NCI-H524 treated with DMSO at 0.1 percent for 48 hours (cell line): ENCODE results near the gene TNFAIP3.

Experiments
- DNase-seq: peaks from one replicate; lab custom pipeline; 2025; lab: John Stamatoyannopoulos, UW

The TNFAIP3 gene

DNA sequence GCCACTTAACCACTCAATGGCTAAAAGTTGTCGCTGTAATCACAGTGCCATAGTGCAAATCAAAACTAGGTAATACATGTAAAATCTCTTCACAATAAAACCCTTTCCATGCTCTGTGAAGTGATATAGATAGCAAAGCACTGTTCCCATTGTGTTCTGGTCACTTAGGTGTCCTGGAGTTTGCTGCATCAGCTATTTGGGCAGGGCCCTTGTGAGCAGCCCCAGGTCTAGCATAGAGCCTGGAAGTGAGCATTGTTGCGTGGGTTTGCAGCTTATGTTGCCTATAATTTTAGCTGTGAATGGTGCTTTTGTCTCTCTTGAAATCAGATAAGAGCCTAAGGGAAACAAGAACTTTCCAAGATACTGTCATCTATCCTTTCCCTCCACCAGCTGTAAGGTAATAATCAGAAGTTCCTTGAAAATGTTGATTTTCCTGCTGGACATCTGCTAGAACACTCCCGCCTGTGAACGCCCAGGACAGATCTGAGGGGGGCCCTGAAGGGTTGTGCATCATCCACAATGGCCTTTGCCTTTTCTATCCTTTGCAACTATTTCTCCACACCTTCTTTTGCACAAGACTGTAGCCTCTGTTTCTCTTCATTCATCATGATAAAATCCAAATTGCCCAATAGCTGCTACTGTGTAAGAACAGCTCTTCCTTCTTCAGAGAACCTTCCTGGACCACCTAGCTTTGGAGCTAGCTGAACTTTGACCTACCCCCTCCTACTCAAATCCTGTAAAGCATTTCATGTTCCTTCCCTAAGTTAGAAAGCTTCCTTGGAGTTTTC, 57.0 kb downstream of the TNFAIP3 start:
- no peak for DNase-seq

DNA sequence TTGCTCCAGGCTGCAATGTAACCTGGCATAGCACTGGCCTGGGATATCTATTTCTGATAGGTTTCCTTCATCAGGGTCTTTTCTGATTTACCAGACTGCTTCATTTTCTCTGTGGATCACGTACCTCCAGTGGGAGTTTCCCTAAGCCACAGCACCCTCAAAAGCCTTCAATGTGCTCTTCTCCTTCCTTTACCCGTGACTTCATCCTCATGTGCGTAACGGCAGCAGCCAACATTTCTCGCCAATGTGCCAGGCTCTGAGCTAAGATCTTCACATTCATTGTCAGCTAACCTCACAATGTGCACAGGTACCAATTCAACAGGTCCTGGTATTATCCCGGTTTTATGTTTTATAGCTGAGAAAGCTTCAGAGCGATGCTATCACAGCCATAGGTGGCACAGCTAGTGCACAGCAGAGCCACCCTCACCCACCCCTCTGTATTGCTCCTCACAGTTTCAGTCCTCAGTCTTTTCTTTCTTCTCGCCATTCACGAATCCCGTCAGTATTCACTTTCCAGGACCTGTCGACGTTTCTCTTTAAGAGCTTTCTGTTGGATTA, 58.2 kb downstream of the TNFAIP3 start:
- no peak for DNase-seq

DNA sequence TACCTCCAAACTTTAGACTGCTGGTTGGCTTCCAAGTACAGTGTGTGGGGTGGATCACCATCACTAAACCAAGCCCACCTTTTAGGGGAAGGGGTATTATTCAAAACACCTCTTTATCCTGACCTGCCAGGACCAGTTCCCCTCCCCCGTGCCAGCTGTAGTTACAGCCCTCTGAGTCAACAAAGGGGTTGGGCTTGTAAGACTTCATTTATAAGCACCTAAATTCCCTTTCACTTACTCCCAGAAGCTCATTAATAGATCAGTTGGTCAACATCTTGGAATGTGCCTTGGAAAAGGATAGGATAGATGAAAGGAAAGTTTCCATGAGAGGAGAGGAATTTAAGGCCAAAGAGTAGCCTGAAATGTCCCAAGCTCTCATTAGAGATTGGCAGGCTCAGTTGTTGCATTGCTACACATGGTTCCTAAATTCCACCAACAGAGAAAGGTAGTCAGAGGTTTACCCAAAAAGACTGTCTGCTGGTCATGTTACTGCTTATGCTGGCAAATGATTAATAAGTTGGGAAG, 59.2 kb downstream of the TNFAIP3 start:
- DNase-seq = no peak

DNA sequence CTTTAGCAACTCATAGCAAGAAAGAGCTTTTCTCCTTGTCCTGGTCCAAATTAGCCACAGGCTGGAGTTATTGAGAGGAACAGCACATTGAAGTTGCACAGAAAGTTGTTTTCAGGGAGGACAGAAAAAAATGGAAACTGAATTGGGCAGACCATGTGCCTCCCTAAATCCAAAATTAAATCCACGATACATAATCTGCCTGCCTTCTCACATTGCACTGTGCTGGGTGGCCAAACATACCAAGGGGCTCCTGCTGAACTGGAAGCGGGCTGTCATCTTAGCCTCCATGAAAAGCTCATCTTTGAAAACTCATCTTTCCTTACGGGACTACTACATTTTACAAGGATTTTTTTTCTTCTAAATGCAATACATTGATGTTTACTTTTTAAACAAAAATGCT, 59.9 kb downstream of the TNFAIP3 start:
- no peak for DNase-seq

DNA sequence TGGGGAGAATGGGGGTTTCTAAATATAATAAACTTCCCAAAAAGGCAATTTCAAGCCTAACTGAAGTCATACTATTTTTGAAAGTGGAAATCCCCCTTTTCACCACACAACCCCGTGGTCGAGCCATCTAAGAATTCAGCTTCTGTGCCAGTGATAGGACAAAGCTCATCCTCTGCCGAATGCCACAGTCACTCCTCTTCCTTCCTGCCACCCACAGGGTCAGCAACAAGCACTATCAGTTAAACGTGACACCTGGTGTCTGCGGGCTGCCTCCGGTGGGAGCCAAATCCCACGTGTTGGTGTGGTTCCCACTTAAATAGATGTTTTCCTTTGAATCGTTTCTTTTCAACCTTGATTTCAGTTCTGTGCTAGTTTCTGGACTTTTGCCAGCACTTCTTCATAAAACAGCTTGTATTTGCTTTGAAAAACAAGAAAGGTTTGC, 60.7 kb downstream of the TNFAIP3 start:
- DNase-seq = no peak

DNA sequence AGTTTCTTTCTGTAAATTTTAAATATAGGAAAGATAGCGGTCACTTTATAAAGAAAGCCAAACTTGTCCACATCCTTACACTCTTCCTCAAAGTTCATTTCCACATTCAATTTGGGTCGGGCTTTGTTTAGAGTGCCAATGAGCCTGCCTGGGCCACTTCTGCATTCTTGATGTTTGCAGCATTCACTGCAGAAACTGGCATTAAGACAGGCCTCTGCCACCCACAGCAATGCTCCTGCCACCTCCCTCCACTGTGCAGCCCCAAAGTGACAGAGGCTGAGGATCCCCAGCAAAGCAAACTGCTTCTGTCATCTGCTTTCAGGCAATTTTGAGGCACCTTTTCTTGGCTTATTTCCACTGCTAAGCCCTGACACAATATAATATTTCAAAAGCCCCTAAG, 61.2 kb downstream of the TNFAIP3 start:
- DNase-seq = no peak

DNA sequence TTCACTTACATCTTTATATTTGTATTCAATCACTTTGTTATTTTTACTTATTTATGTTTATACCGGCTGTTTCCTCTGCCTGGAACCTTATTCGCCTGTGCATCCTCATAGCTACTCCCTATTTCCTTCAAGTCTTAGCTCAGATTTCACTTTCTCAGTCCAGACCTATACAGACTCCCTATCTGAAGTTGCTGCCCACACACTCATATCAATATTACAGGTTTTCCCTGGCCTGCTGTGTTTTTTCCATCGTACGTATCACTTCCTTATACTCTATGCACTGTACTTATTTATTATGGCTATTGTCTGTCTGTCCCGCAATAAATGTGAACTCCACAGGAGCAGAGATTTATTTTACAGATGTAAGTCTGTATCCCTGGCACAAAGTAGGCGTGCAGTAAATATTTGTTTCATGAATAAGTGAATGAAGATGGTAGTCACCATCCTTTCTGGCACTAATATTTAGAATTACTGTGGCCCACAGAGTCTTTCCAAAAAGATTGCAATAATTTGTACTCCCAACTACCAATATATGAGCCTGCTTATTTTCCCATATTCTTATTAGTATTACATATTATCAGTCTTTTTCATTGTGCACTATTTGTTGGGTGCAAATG, 64.9 kb downstream of the TNFAIP3 start:
- DNase-seq = no peak
